ENCODE data around the gene SYNGAP1. TPM values are rescaled to one million over a fixed set of nuclear protein-coding genes. Genes with fewer than 3 reads are reported as not detected.

The SYNGAP1 gene
- total and polyA plus RNA-seq, 2 of the 8 experiments (the other 6 are each of a cell fraction or from before 2014, with no cell fraction given): 31.0 to 101 TPM

DNA sequence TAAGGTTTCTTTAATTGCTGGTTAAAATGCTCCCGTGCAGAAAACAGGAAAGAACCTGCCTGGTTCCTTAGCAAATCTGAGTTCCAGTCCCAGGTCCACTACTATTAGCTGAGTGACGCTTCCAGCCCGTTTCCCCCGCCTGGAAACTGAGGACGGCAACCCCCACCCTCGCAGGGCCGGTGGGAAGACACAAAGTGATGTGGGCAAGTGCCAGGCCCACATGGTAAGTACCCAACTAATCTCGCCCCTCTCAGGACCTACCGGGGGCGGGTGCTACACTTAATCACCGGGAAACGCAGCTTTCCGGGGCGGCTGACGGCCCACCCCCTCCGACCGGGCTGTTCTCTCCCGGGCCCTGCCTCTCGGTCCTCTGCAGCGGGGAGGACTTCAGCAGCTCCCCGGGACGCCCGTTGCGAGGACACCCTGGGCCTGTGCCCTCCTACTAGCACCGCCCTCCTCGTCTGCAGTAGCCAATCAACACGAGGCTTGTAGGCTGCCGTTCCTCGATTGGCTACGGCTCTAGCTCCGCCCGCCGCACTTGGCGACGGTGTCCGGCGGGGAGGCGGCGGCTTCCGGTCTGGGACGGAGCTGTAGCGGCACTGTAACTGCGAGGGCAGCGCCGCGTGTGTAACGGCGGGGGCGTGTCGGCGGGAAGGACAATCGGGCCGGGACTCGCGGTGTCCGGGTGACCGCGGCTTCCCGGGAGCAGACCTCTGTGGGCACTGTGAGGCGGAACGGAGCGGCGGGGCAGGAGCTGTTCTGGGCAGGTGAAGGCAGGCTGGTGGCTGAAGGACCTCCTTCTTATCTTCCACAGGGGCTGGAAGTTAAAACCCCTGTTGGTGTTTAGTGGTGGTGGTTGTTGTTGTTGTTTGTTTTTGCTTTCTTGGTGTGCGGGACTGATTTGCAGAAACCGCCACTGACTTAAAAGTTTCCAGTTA lies 34.4 kb downstream of the SYNGAP1 start, which contains the start of gene ZBTB9:
TSS of gene ZBTB9 (plus strand) at position 568 of the 938 bp plus-strand sequence. CDS start 525 bp downstream, outside the sequence.
- Histone ChIP-seq H2AFZ (ENCODE audit: low read length) (peak within 1 kb of the TSS; percentile 28; the same call in 1 of the 2 replicates), H3K14ac (ENCODE audit: insufficient read length) (no peak within 1 kb of the TSS), H3K4ac (replicated peaks; ENCODE audit: insufficient read length, low read depth, low read length) (no peak within 1 kb of the TSS), H3K9ac (replicated peaks in 1 of 4; ENCODE audit: extremely low read depth in 1 of 4, low read depth in 3 of 4, low read length in 3 of 4) (peak within 1 kb of the TSS; percentile 15 to 75 (median 69)), H3K36me3 (ENCODE audit: control insufficient read depth in 2 of 4, insufficient read depth in 4 of 4, low read length in 3 of 4) (peaks cover 14 to 40% (median 22%) of the 10 kb centered on the region in 4 experiments), H3K4me1 (replicated peaks in 1 of 4; ENCODE audit: control insufficient read depth in 3 of 4, insufficient read depth in 4 of 4, low read length in 3 of 4) (peaks cover 0 to 5% (median 4%) of the 10 kb centered on the region in 4 experiments; a peak in 6 of 7 replicates), H3K23me2 (ENCODE audit: low read depth, low read length) (peaks cover 9% of the 10 kb centered on the region), H2BK20ac (ENCODE audit: low read length) (no peak within 1 kb of the TSS), H2BK120ac (replicated peaks; ENCODE audit: low read depth, low read length) (no peak within 1 kb of the TSS), H3K23ac (ENCODE audit: insufficient read length) (no peak within 1 kb of the TSS), H2BK5ac (ENCODE audit: low read depth, low read length) (peak within 1 kb of the TSS; percentile 75), H3K4me2 (ENCODE audit: insufficient read depth in 1 of 2, low read depth in 2 of 2, low read length in 2 of 2) (peak within 1 kb of the TSS; percentile 69 to 81), H3K4me3 (ENCODE audit: extremely low read depth in 1 of 4, insufficient read depth in 2 of 4, low read depth in 3 of 4, low read length in 4 of 4) (peak within 1 kb of the TSS; percentile 52 to 93 (median 88)), H3K79me1 (ENCODE audit: low read depth, low read length) (peaks cover 5% of the 10 kb centered on the region; the same call in 1 of the 2 replicates), H4K20me1 (replicated peaks in 1 of 2; ENCODE audit: control insufficient read depth in 1 of 2, insufficient read depth in 2 of 2, low read length in 2 of 2) (peaks cover 0 to 2% of the 10 kb centered on the region in 2 experiments), H2BK15ac (ENCODE audit: low read length) (no peak within 1 kb of the TSS), H4K5ac (ENCODE audit: insufficient read length, low read depth, low read length) (peak within 1 kb of the TSS; percentile 32), H3K18ac (ENCODE audit: extremely low read depth, low read length) (peak within 1 kb of the TSS; percentile 83), H4K8ac (ENCODE audit: extremely low read depth, insufficient read depth, low read length) (peak within 1 kb of the TSS; percentile 76), H3K27ac (ENCODE audit: low read depth, low read length) (peak within 1 kb of the TSS; percentile 32; the same call in 1 of the 2 replicates), H3K9me3 (ENCODE audit: insufficient read depth in 2 of 2, low read depth in 1 of 2, low read length in 1 of 2) (no peaks in the 10 kb centered on the region), H3K79me2 (ENCODE audit: control insufficient read depth in 1 of 2, insufficient read depth in 2 of 2, low read length in 2 of 2) (peaks cover 0 to 13% of the 10 kb centered on the region in 2 experiments; a peak in 2 of 4 replicates), H2BK12ac (ENCODE audit: low read depth, low read length) (no peak within 1 kb of the TSS), H3K56ac (replicated peaks; ENCODE audit: insufficient read length, low read depth, low read length) (peak within 1 kb of the TSS; percentile 62), H2AK5ac (ENCODE audit: low read depth, low read length) (no peak within 1 kb of the TSS), H3K27me3 (replicated peaks in 1 of 4; ENCODE audit: control insufficient read depth in 3 of 4, extremely low read depth in 1 of 4, insufficient read depth in 3 of 4, low read length in 3 of 4) (no peaks in the 10 kb centered on the region), H4K91ac (replicated peaks; ENCODE audit: insufficient read length, low read length) (peak within 1 kb of the TSS; percentile 35)
- ChIA-PET POLR2A (ENCODE audit: partially characterized antibody) (interaction anchor here (0.9 to 17.2 kb wide), 23 partner anchors 8 to 238 kb away, joined by 3 to 381 read pairs (median 5); partner anchors contain the start of genes B3GALT4, BAK1, CUTA and KIFC1), CTCF (ENCODE audit: partially characterized antibody) (interaction anchor here (0.9 to 1.4 kb wide), 4 partner anchors 22 to 65 kb away, joined by 3 read pairs; no protein-coding TSS in a partner anchor)
- DNase-seq (ENCODE audit: low read depth in 1 of 2, low spot score in 2 of 2) (peak; percentile 86 to 94), FAIRE-seq (no peak)
- WGBS, 2 experiments (ENCODE audit: extremely low coverage in 1 of 2, insufficient coverage in 1 of 2, insufficient read length in 1 of 2, insufficient replicate concordance in 2 of 2, low coverage in 1 of 2, low lambda C conversion rate in 2 of 2, missing lambda C conversion rate in 1 of 2): 2% methylated on average over 61 of the region's 65 CpGs; no CpG with 5 or more reads in 1 of the 2 experiments
- peak; percentile 70 for TF ChIP-seq KDM4A (IDR thresholded peaks at IDR 0.05; ENCODE audit: low read depth, low read length, severe bottlenecking)
- TF ChIP-seq TAF1 (IDR thresholded peaks at IDR 0.05; ENCODE audit: low read depth, low read length): peak; percentile 56
- peak; percentile 21 to 61; a peak in 1 of 4 replicates for TF ChIP-seq HDAC2 (IDR thresholded peaks at IDR 0.05; ENCODE audit: borderline replicate concordance in 1 of 2, low read depth in 2 of 2, low read length in 2 of 2)
- TF ChIP-seq SP2 (IDR thresholded peaks at IDR 0.05; ENCODE audit: low read length): peak; percentile 24; the same call in 1 of the 2 replicates
- TF ChIP-seq NRF1 (IDR thresholded peaks at IDR 0.05; ENCODE audit: low read depth, low read length): no peak
- TF ChIP-seq BCL11A (IDR thresholded peaks at IDR 0.05; ENCODE audit: low read depth in 2 of 2, low read length in 2 of 2): no peak
- peak; percentile 55 for TF ChIP-seq SAP30 (IDR thresholded peaks at IDR 0.05; ENCODE audit: insufficient read depth, insufficient replicate concordance, low read length)
- TF ChIP-seq, protein P1, sequence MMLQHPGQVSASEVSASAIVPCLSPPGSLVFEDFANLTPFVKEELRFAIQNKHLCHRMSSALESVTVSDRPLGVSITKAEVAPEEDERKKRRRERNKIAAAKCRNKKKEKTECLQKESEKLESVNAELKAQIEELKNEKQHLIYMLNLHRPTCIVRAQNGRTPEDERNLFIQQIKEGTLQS (IDR thresholded peaks at IDR 0.05; ENCODE audit: insufficient read depth, low read depth, low read length): no peak
- no peak for TF ChIP-seq GTF2F1 (IDR thresholded peaks at IDR 0.05; ENCODE audit: borderline replicate concordance, low read depth, low read length)
